Mesenchymal stem cell (in vitro differentiated cells and primary cell): Measurements from ENCODE around the gene CTRL.
A peak's percentile ranks its signal among the peaks of the same experiment; 100 is the strongest.

Experiments
- DNase-seq: peaks from one replicate; pipeline ENCODE4 v3.0.0-alpha.2; 2013
- H2AFZ ChIP-seq: one replicate; pipeline ENCODE4 v1.6.1; 2013; ENCODE audit warnings: low read depth, mild to moderate bottlenecking, control low read depth, inconsistent platforms, low read length, moderate library complexity
- H2AK5ac ChIP-seq: 2 replicates; pipeline ENCODE4 v1.6.1; 2013; ENCODE audit warnings: low read length, moderate library complexity, mild to moderate bottlenecking, inconsistent platforms; ENCODE audit not compliant: severe bottlenecking
- H2BK120ac ChIP-seq: one replicate; pipeline ENCODE4 v1.6.1; 2013; ENCODE audit warnings: low read depth, mild to moderate bottlenecking, inconsistent platforms, low read length, moderate library complexity
- H2BK12ac ChIP-seq, 2 experiments: one replicate each; pipeline ENCODE4 v1.6.1; 2013; ENCODE audit warnings: inconsistent platforms in 2 of 2, low read length in 2 of 2, mild to moderate bottlenecking in 2 of 2, moderate library complexity in 2 of 2, control low read depth in 1 of 2
- H2BK15ac ChIP-seq: one replicate; pipeline ENCODE4 v1.6.1; 2013; ENCODE audit warnings: mild to moderate bottlenecking, low read depth, inconsistent platforms; ENCODE audit not compliant: poor library complexity, severe bottlenecking
- H2BK5ac ChIP-seq: 2 replicates; pipeline ENCODE4 v1.6.1; 2013; ENCODE audit warnings: low read depth, mild to moderate bottlenecking, low read length, control low read depth, inconsistent platforms; ENCODE audit not compliant: poor library complexity, severe bottlenecking
- H3K14ac ChIP-seq, 2 experiments: one replicate each; pipeline ENCODE4 v1.6.1; 2013; ENCODE audit warnings: inconsistent platforms in 2 of 2, low read length in 2 of 2, control low read depth in 1 of 2, mild to moderate bottlenecking in 1 of 2, moderate library complexity in 1 of 2
- H3K18ac ChIP-seq, 2 experiments: one replicate each; pipeline ENCODE4 v1.6.1; 2013; ENCODE audit warnings: inconsistent platforms in 2 of 2, low read length in 2 of 2, control low read depth in 1 of 2, low read depth in 1 of 2, mild to moderate bottlenecking in 1 of 2
- H3K23ac ChIP-seq, 2 experiments: one replicate each; pipeline ENCODE4 v1.6.1; 2013; ENCODE audit warnings: inconsistent platforms in 2 of 2, low read length in 2 of 2, mild to moderate bottlenecking in 2 of 2, moderate library complexity in 2 of 2, control low read depth in 1 of 2
- H3K27ac ChIP-seq: 2 replicates; pipeline ENCODE4 v1.5.1; 2013; ENCODE audit warnings: mild to moderate bottlenecking, moderate library complexity, low read length, control low read depth, inconsistent platforms; ENCODE audit not compliant: poor library complexity, severe bottlenecking
- H3K27me3 ChIP-seq, 2 experiments: 2 replicates each; pipeline versions ENCODE4 v1.6.1 to v1.7.0; 2013; ENCODE audit warnings: low read length in 2 of 2, mild to moderate bottlenecking in 2 of 2, moderate library complexity in 2 of 2, control low read depth in 1 of 2, inconsistent platforms in 1 of 2; ENCODE audit not compliant: control insufficient read depth in 1 of 2, insufficient read depth in 1 of 2
- H3K36me3 ChIP-seq, 2 experiments: 2 replicates each; pipeline versions ENCODE4 v1.6.1 to v1.7.0; 2013; ENCODE audit warnings: low read length in 2 of 2, control low read depth in 1 of 2, inconsistent platforms in 1 of 2, low read depth in 1 of 2, mild to moderate bottlenecking in 1 of 2; ENCODE audit not compliant: insufficient read depth in 2 of 2, control insufficient read depth in 1 of 2
- H3K4ac ChIP-seq, 2 experiments: one replicate each; pipeline ENCODE4 v1.6.1; 2013; ENCODE audit warnings: inconsistent platforms in 2 of 2, low read length in 2 of 2, mild to moderate bottlenecking in 2 of 2, moderate library complexity in 2 of 2, control low read depth in 1 of 2, low read depth in 1 of 2
- H3K4me1 ChIP-seq: 2 replicates; pipeline ENCODE4 v1.6.1; 2013; ENCODE audit warnings: low read depth, low read length, control low read depth; ENCODE audit not compliant: control insufficient read depth, insufficient read depth
- H3K4me2 ChIP-seq: 2 replicates; pipeline ENCODE4 v1.6.1; 2013; ENCODE audit warnings: low read length, mild to moderate bottlenecking, inconsistent platforms; ENCODE audit not compliant: poor library complexity, severe bottlenecking
- H3K4me3 ChIP-seq, 2 experiments: 2 replicates each; pipeline versions ENCODE4 v1.5.1 to v1.7.0; 2013; ENCODE audit warnings: low read length in 2 of 2, mild to moderate bottlenecking in 2 of 2, control low read depth in 1 of 2, low read depth in 1 of 2; ENCODE audit not compliant: insufficient read depth in 1 of 2
- H3K79me1 ChIP-seq: replicated peaks from 2 replicates; pipeline ENCODE4 v1.6.1; 2013; ENCODE audit warnings: mild to moderate bottlenecking, control low read depth, low read length, inconsistent platforms; ENCODE audit not compliant: poor library complexity, severe bottlenecking
- H3K9ac ChIP-seq: 2 replicates; pipeline ENCODE4 v1.7.0; 2013; ENCODE audit warnings: mild to moderate bottlenecking, low read length, moderate library complexity
- H3K9me3 ChIP-seq: 2 replicates; pipeline ENCODE4 v1.7.0; 2013; ENCODE audit warnings: mild to moderate bottlenecking, low read length; ENCODE audit not compliant: control insufficient read depth
- H4K8ac ChIP-seq: one replicate; pipeline ENCODE4 v1.6.1; 2013; ENCODE audit warnings: inconsistent platforms, mild to moderate bottlenecking, low read length, moderate library complexity
- H4K91ac ChIP-seq: one replicate; pipeline ENCODE4 v1.6.1; 2013; ENCODE audit warnings: mild to moderate bottlenecking, low read length, inconsistent platforms
- WGBS: methylation state at CpG from one replicate; pipeline ENCODE4 v1.1.7; 2013; ENCODE audit warnings: mixed read lengths; 5-methylcytosine and 5-hydroxymethylcytosine counted together

CTRL gene

GRCh38 chr16:67948015-67948414, 16.4 kb upstream of the CTRL start:
- H3K23ac ChIP-seq, result no peak overlapping the region

GRCh38 chr16:67946966-67947558, 15.4 kb upstream of the CTRL start:
- no peak for DNase-seq
- H2BK120ac ChIP-seq, result no peak overlapping the region
- no peak overlapping the region for H4K8ac ChIP-seq
- 97% methylated on average over 28 of the region's 28 CpGs for WGBS
- peaks cover 18% of the 10 kb centered on the region for H3K4me1 ChIP-seq
- no peak overlapping the region for H3K14ac ChIP-seq
- no peak overlapping the region for H3K18ac ChIP-seq
- no peak overlapping the region for H2BK12ac ChIP-seq
- no peak overlapping the region for H3K9ac ChIP-seq
- no peak overlapping the region for H2BK5ac ChIP-seq
- H2BK15ac ChIP-seq, result no peak overlapping the region
- no peaks in the 10 kb centered on the region for H3K9me3 ChIP-seq
- no peak overlapping the region for H3K23ac ChIP-seq
- H3K27ac ChIP-seq, result no peak overlapping the region
- H3K4me2 ChIP-seq, result no peak overlapping the region
- H3K79me1 ChIP-seq, result peaks cover 56% of the 10 kb centered on the region
- H2AFZ ChIP-seq, result no peak overlapping the region
- H2AK5ac ChIP-seq, result no peak overlapping the region
- no peaks in the 10 kb centered on the region for H3K27me3 ChIP-seq
- peaks cover 93 to 99% of the 10 kb centered on the region in 2 experiments for H3K36me3 ChIP-seq
- H4K91ac ChIP-seq, result no peak overlapping the region
- no peak overlapping the region for H3K4me3 ChIP-seq
- no peak overlapping the region for H3K4ac ChIP-seq

More at GRCh38 chr16:67948015-67948414, 16.4 kb upstream of the CTRL start:
- Histone ChIP-seq H3K27me3 (no peaks in the 10 kb centered on the region), H3K4me3 (no peak overlapping the region), H3K18ac (no peak overlapping the region), H2AK5ac (no peak overlapping the region), H3K14ac (no peak overlapping the region), H3K4me2 (no peak overlapping the region), H2BK12ac (no peak overlapping the region), H4K8ac (no peak overlapping the region), H2AFZ (no peak overlapping the region), H2BK5ac (no peak overlapping the region), H3K4me1 (peaks cover 16% of the 10 kb centered on the region), H2BK120ac (no peak overlapping the region), H3K9ac (no peak overlapping the region), H3K9me3 (no peaks in the 10 kb centered on the region), H4K91ac (no peak overlapping the region), H2BK15ac (no peak overlapping the region), H3K36me3 (peaks cover 89 to 99% of the 10 kb centered on the region in 2 experiments), H3K79me1 (peaks cover 55% of the 10 kb centered on the region), H3K4ac (no peak overlapping the region), H3K27ac (no peak overlapping the region)
- DNase-seq, result no peak
- WGBS, result 98% methylated on average over 15 of the region's 15 CpGs

GRCh38 chr16:67946128-67946569, 14.5 kb upstream of the CTRL start:
- Histone ChIP-seq H3K27me3 (no peaks in the 10 kb centered on the region), H4K91ac (peak overlapping the region; percentile 12), H3K9ac (no peak overlapping the region), H3K18ac (no peak overlapping the region), H2BK5ac (no peak overlapping the region), H3K27ac (no peak overlapping the region), H2BK120ac (no peak overlapping the region), H3K14ac (no peak overlapping the region), H3K23ac (no peak overlapping the region), H3K4me2 (no peak overlapping the region), H3K4me3 (no peak overlapping the region), H3K79me1 (peaks cover 53% of the 10 kb centered on the region), H3K4me1 (peaks cover 18% of the 10 kb centered on the region), H2AK5ac (no peak overlapping the region), H4K8ac (peak overlapping the region; percentile 25), H3K4ac (no peak overlapping the region), H3K36me3 (peaks cover 93 to 99% of the 10 kb centered on the region in 2 experiments), H3K9me3 (no peaks in the 10 kb centered on the region), H2BK15ac (no peak overlapping the region), H2AFZ (no peak overlapping the region), H2BK12ac (no peak overlapping the region)
- no peak for DNase-seq
- WGBS, result 97% methylated on average over 18 of the region's 20 CpGs

GRCh38 chr16:67945392-67945933, 13.8 kb upstream of the CTRL start:
- WGBS, result 92% methylated on average over 24 of the region's 24 CpGs
- peaks cover 51% of the 10 kb centered on the region for H3K79me1 ChIP-seq
- no peak overlapping the region for H2AK5ac ChIP-seq
- H3K4ac ChIP-seq, result no peak overlapping the region
- H3K36me3 ChIP-seq, result peaks cover 89 to 97% of the 10 kb centered on the region in 2 experiments
- no peak overlapping the region for H3K4me2 ChIP-seq
- no peak overlapping the region for H3K27ac ChIP-seq
- no peak overlapping the region for H2BK5ac ChIP-seq
- no peak overlapping the region for H4K8ac ChIP-seq
- H2BK120ac ChIP-seq, result no peak overlapping the region
- DNase-seq, result no peak
- H2BK15ac ChIP-seq, result no peak overlapping the region
- no peaks in the 10 kb centered on the region for H3K27me3 ChIP-seq
- H3K9ac ChIP-seq, result no peak overlapping the region
- no peak overlapping the region for H3K4me3 ChIP-seq
- no peak overlapping the region for H3K18ac ChIP-seq
- no peaks in the 10 kb centered on the region for H3K9me3 ChIP-seq
- H4K91ac ChIP-seq, result no peak overlapping the region
- no peak overlapping the region for H2BK12ac ChIP-seq
- peaks cover 18% of the 10 kb centered on the region for H3K4me1 ChIP-seq
- H3K23ac ChIP-seq, result no peak overlapping the region
- no peak overlapping the region for H2AFZ ChIP-seq
- no peak overlapping the region for H3K14ac ChIP-seq
